Kidney epithelial cell (primary cell): ENCODE data around the gene HS6ST2. TPM values are rescaled to one million over a fixed set of nuclear protein-coding genes. Genes with fewer than 3 reads are reported as not detected.

ENCODE experiments used
- DNase-seq: peaks from one replicate; pipeline ENCODE4 v3.0.0-alpha.2; 2010; ENCODE audit warnings: low read depth
- H3K27me3 ChIP-seq: 2 replicates; pipeline ENCODE4 v1.6.0; 2011; ENCODE audit warnings: low read length; ENCODE audit not compliant: control insufficient read depth, insufficient read depth
- H3K36me3 ChIP-seq: 2 replicates; pipeline ENCODE4 v1.5.1; 2011; ENCODE audit warnings: low read length; ENCODE audit not compliant: control insufficient read depth, insufficient read depth
- H3K4me3 ChIP-seq: 2 replicates; pipeline ENCODE4 v1.5.1; 2011; ENCODE audit warnings: low read depth, mild to moderate bottlenecking, control low read depth, low read length
- CTCF ChIP-seq: IDR thresholded peaks from 2 replicates; pipeline ENCODE4 v1.5.1; 2011; ENCODE audit warnings: mild to moderate bottlenecking, moderate library complexity, low read length, control low read depth, inconsistent platforms; ENCODE audit not compliant: insufficient read depth, poor library complexity, severe bottlenecking
- total RNA-seq: library from RNA; depleted of rRNA; stranded (reverse); fragments of >200 nt; gene quantifications from 2 replicates; pipeline ENCODE4 v1.2.3, GENCODE V29; 2015

Gene HS6ST2
- total RNA-seq, 1 donor from 2014 or later, result 8.4 TPM

- no peak overlapping the region for H3K4me3 ChIP-seq
- H3K36me3 ChIP-seq, result no peaks in the 10 kb centered on the region
- DNase-seq, result no peak
- no peaks in the 10 kb centered on the region for H3K27me3 ChIP-seq
- TF ChIP-seq CTCF, result no peak
Observed at GRCh38 chrX:132820675-132821074, 137.8 kb downstream of the HS6ST2 start.

- TF ChIP-seq CTCF, result no peak
- no peaks in the 10 kb centered on the region for H3K27me3 ChIP-seq
- no peaks in the 10 kb centered on the region for H3K36me3 ChIP-seq
- no peak for DNase-seq
- no peak overlapping the region for H3K4me3 ChIP-seq
Observed at GRCh38 chrX:132819711-132820264, 138.6 kb downstream of the HS6ST2 start.

- Histone ChIP-seq H3K36me3 (no peaks in the 10 kb centered on the region), H3K27me3 (no peaks in the 10 kb centered on the region), H3K4me3 (no peak overlapping the region)
- no peak for DNase-seq
- TF ChIP-seq CTCF, result no peak
Observed at GRCh38 chrX:132818638-132819037, 139.8 kb downstream of the HS6ST2 start.

- no peaks in the 10 kb centered on the region for H3K36me3 ChIP-seq
- no peak for TF ChIP-seq CTCF
- no peak overlapping the region for H3K4me3 ChIP-seq
- no peak for DNase-seq
- H3K27me3 ChIP-seq, result no peaks in the 10 kb centered on the region
Observed at GRCh38 chrX:132815643-132816042, 142.8 kb downstream of the HS6ST2 start.

GRCh38 chrX:132810964-132811712 is 147.3 kb downstream of the HS6ST2 start:
- TF ChIP-seq CTCF, result no peak
- Histone ChIP-seq H3K4me3 (no peak overlapping the region), H3K36me3 (no peaks in the 10 kb centered on the region), H3K27me3 (no peaks in the 10 kb centered on the region)
- DNase-seq, result no peak

GRCh38 chrX:132810488-132810887 is 147.9 kb downstream of the HS6ST2 start:
- TF ChIP-seq CTCF, result no peak
- no peaks in the 10 kb centered on the region for H3K36me3 ChIP-seq
- DNase-seq, result no peak
- H3K27me3 ChIP-seq, result no peaks in the 10 kb centered on the region
- no peak overlapping the region for H3K4me3 ChIP-seq
